GM03348 (cell line): ENCODE data around the gene HPS6.

Experiments used
- DNase-seq: peaks from one replicate; pipeline ENCODE4 v3.0.0; 2012; ENCODE audit warnings: low spot score

The HPS6 gene

DNA sequence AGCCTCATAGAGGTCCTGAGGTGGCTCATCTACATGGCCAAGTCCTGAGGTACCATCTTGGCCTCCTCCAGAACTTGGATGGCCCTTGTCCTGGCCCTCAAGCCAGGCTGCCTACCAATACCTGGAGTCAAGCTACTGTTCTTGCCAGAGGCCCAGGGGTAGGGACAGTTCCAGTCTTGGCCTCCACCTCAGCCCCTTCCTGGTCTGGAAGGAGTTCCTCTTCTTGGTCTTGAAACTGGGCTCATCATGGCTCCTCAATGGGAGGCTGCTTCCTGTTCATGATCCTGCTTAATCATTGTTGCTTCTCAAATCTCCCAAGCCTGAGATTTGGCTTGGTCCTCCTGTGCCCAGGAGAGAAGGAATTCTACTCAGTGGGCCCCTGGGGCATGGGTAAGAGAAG, 3.9 kb downstream of the HPS6 start:
- DNase-seq, result no peak

DNA sequence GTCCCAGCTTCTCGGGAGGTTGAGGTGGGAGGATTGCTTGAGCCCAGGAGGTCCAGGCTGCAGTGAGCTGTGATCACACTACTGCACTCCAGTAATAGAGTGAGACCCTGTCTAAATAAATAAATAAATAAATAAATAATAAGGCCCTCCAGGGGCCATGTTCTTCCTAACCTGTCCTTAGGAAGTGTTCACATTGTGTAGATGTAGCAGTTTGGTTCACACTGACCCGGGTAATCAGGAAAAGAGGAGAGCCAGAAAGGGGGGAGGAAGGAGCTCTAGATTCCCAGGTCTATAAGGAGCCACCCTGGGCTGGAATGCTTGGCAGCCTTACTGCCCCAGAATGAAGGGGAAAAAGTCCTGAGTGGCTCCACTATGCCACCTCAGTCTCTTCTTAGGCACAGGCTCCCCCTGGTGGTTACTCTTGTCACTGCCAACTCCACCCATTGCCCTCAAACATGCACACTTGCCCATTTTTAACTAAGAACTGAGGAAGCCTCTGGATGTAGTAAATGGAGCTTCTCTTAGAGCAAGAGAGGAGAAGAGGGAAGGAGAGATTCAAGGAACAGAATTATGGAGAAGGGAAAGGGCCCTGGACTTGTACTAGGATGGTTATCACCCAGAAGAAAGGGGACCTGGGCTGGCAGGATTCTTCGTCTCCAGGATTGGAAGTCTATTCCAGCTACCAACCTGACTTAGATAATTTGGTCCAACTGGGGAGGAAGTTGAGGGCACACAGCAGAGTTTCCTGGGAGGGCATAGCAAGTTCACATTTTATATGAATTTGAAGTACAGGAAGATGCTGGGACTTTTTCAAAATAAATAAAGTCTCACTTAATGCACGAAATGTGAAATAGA, 7.8 kb downstream of the HPS6 start:
- DNase-seq, result peak; percentile 90

DNA sequence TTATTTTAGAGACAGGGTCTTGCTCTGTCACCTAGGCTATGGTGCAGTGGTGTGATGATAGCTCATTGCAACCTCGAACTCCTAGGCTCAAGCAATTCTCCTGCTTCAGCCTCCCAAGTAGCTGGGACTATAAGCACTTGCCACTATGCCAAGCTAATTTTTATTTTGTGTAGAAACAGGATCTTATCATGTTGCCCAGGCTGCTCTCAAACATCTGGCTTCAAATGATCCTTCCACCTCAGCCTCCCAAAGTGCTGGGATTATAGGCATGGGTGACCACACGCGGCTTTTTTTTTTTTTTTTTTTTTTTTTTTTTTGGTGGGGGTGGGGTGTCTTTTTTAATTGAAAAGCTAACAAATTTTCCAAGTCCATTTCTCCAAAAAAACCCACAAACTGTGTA, 18.4 kb downstream of the HPS6 start:
- no peak for DNase-seq

DNA sequence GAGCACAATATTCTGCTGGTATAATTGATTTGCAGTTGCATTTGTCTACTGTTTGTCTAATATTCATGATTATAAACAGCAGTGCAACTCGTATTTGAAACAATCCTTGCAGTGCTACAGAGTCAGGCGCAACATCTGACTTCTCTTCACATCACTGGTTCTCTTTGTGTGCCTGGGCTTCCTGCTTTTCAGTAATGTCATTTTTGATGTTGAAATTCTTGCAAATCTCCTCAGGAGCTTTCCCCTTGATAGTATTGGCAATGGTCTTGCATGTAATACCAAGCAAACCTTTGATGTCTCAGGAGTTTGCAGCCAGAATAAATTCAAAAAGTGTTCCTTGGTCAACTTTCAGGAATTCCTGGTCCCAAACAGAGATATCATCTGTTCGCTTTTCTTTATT, 20.2 kb downstream of the HPS6 start:
- DNase-seq, result no peak

DNA sequence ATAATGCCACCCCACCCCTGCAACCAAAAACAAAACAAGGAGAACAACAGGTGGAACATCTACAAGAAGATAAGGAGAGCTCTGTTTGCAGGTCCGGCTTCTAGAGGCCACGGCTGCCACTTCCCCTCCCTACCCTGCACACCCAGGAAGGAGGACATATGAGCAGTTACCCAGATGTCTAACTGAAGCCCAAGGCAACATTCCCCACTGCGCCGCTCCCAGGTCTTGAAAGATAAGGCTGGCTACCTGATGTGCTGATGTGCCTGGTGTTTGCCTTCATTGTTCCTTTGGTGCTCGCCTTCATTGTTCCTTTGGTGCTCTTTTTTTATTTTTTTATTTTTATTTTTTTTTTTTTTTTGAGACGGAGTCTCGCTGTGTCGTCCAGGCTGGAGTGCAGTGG, 21.0 kb downstream of the HPS6 start:
- no peak for DNase-seq

DNA sequence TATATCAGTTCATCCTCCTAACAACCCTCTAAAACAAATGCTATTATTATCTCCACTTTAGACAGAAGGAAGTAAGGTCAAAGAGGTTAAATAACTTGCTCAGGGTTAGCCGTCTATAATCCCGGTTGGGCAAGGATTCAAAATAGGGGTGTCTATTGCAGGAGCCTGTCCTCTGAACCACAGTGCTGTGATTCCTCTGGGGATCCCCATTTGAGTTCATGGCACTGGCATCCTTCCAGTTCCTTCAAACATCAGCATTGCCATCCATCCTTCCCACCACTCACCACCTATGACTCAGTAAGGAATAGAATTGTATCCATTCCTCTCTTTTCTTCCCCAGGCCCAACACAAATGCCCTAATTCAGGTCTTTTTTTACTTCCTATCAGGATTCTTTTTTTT, 25.6 kb downstream of the HPS6 start:
- DNase-seq, result no peak

DNA sequence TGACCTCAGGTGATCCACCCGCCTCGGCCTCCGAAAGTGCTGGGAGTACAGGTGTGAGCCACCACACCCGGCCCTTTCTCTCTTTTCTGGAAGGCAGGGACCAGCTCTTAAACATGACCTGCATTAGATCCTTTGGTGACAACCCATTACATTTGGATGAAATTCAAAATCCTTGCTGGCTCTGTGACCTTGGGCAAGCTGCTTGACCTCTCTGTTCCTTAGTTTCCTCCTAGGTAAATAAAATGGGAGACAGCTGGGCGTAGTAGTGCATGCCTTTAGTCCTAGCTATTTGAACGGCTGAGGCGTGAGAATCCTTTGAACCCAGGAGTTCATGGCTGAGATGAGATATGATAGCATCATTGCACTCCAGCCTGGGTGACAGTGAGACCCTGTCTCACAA, 31.3 kb downstream of the HPS6 start:
- no peak for DNase-seq

DNA sequence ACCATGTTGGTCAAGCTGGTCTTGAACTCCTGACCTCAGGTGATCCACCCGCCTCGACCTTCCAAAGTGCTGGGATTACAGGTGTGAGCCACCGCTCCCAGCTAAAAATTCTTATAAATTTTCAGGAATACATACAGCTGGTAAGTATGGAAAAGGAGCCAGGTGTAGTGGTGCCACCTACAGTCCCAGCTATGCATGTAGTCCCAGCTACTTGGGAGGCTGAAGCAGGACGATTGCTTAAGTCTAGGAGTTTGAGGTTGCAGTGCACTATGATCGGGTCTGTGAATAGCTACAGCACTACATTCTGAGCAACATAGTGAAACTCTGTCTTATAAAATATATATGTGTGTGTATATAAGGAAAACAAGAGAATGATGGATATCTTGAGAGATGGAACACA, 36.0 kb downstream of the HPS6 start:
- DNase-seq, result no peak

DNA sequence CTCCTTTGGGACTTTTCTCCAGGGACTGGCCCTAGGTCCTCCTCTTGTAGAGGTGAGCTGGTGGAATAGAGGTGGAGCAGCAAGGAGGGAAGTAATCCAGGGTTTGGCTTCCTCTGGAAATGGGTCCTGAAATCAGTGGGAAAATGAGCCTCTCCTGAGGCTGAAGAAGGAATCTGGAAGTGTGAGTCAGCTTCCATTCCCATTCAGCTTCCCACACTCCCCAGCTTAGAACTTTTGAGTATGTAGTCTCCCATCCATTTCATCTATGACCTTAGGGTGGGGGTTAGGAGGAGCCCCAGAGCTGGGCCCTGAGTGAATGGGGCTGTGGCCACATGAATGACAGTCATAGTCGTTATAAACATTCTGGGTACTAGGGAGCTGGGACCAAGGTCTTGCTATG, 37.3 kb downstream of the HPS6 start:
- no peak for DNase-seq

DNA sequence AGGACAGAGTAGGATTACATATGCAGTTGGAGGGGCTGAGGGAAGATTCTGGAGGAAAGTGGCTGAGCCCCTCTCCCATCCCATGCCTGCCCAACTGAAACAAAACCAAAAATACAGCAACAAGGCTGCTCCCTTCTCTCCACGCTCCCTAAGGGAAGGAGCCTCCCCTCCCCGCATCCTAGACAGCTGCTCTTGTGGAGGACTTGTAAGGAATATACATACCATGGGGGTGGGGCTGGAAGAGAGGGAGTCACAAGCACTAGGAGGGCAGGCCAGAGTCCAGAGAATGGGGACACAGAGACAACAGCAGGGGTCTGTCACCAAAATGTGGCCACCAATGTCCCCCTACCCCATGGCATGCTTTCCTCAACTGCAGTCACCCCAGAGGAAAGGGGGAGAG, 41.8 kb downstream of the HPS6 start:
- no peak for DNase-seq

DNA sequence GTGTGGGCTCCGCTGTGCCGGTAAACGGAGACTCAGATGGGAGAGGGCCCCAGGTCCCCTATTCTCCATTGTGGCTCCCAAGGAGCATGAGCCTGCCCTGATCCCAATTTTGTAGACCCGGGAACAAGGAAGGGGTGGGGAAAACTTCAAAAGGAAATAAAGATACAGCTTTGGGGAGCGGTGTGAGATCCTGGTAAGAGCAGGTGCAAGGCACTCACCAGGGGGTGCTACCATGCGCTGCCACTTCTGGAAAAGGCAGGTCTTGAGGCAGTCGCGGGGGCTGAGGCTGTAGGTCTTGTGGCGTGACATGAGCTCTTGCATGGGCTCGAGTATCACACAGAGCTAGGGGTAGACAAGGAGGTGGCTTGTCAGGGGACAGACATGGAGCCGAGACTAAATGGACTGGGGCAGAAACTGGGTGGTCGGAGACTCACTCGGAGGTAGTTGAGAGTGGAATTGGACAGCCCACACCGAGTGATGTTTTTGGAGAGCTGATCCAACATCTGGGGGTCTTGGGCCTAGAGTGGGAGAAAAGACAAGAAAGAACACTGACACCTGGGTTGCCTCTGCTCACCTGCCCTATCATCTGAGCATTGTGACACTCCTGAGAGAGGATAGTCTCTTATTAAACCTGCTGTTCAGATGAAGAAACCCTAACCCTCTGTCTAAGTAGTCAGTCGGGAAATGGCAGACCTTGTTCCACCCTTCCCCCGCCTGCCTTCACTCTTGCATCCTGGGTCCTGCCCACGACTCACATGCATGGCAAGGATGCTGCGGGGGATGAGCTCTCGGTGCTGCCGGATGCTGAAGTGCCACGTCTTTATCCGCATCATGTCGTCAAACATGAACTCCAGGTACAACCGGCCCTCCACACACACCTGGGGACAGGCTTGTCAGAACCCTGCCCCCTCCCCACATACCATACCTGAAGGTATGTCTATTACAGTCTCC, 44.3 kb downstream of the HPS6 start:
- no peak for DNase-seq

DNA sequence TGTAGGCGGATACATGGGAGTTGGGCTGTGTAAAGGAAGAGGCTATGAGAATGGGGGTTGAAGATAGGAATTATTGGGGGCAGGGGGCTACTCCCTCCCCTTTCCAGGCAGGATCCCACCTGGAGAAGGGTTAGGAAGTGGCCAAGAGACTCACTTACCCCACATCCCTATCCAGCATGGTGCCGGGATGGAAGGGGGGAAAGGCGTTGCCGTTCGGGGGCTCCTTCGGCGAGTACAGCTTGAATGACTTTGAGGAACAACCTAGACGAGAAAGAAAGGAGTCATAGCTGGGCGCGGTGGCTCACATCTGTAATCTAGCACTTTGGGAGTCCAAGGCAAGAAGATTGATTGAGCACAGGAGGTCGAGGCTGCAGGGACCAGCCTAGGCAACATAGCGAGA, 46.1 kb downstream of the HPS6 start:
- DNase-seq, result no peak

DNA sequence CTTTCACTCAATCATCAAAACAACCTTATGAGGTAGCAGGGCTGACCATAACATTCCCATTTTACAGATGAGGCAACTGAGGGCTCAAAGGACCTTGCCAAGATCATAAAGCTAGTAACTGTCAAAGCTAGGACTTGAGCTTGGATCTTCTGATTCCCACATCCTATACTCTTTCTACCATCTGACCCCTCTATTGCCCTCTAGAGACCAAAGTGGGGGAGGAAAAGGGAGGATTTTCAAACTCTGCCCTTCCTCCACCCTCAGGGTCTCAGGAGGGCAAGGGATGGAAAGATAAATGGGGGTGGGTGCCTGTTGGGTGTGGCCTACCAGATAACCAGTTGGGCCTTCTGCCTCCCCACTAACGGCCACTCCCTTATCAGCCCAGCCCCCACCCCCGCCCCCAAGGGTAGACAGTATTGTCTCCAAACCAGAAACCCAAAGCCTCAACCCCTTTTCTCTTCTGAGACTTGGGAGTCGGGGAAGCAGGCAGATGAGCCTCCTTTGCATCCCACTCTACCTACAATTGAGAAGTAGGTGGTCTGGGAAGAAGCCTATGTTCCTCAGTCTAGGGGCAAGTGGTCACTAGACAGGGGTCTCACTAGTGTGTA, 47.2 kb downstream of the HPS6 start:
- DNase-seq, result no peak

DNA sequence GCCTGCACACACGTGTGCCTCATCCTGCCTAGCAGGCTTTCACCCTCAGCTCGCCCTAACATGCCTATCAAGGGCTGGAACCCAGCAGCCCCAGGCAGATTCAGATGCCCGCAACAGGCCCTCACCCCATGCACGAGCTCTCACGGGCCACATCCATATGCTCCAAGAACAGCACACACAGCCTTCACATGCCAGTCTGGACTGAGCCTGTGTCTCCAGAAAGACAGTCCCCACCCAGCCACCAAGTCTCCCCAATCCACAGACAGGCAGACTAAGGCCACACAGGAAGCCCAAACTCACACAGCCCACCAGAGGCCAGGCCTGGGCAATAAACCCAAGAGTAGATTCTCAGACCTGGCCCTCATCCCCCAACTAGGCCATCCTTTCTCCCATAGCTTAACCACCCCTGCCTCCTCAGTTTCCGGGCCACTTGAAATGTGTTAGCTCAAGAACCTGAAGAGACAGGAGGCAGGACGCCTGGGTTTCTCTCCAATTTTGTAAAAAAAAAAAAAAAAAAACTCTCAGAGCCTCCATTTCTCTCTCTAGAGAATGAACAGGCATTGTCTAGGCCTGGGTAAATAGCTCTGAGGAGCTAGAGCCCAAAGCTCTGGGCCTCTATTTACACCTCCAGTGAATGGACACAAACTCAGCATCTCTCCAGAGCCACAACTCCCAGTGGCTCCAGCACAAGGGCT, 48.3 kb downstream of the HPS6 start:
- no peak for DNase-seq

DNA sequence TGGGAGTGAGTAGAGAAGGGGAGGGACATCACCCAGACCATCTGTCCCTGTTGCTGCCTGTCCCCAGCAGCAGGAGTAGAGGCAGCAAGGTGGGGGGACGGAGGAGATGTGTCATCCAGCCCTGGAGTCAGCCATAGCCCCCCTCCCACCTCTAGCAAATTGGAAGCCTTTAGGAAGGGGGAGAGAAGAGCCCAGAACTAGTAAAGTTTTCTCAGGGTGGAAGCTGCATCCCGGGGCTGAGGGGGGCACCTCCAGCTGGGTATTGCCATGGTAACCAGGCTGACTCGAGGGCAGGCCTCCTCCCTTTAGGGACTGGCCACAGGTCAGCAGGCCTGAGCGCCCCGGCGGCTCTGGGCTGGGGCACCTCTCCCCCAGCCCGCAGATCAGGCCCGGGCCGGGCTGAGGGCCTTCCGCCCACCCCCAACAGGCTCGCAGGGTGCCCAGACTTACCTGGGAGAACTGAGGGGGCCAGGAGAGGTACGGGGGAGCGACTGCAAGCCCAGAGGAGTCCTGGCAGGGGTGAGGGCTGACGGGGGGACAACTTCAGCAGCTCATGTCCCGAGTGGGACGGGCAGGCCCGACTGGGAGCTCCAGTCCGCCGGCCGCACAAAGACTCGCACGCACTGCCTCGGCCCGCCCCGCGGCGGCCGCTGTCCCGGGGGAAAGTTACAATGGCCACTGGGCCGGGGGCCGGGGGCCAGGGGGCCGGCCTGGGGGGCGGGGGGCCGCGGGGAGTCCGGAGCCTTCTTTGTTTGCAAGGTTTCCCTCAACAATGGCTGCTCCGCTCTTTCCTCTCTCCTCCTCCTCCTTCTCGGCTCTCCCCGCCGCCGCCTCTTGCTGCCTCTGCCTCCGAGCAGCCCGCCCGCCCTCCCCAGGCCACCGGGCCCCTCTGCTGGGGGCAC, 49.1 kb downstream of the HPS6 start:
- DNase-seq, result peak; percentile 63

DNA sequence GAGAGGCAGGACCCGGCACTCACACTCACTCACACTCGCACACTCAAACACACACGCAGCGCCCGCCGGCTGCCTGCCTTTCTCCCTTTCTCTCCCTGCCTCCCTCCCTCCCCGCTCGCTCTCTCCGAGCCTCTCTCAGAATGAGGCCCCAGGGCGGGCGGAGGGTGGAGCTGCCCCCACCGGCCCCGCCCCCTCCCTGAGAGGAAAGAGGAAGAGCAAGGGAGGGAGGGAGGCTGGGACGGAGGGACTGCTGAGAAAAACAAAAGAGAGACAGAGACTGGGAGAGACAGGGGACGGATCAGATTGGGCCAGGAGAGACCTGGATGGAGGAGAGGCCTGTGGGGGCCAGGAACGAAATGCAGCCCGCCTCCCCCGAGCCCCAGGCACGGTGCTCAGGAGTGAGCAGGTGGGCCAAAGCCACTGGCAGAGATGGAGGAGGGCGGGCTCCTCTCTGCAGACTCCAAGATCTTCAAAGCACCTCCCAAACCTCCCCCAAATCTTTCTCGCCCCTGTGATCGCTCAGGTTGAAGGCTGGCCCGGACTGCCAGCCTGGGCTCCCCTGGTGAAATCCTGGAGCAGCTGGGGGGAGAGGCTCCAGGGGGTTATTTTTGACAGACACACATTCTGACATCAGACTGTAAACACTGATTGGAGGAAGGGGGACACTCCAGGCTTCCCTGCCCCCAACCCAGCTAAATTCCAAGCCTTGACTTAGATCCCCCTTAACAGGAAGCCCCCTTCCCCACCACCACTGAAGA, 49.9 kb downstream of the HPS6 start:
- peak; percentile 95 for DNase-seq

DNA sequence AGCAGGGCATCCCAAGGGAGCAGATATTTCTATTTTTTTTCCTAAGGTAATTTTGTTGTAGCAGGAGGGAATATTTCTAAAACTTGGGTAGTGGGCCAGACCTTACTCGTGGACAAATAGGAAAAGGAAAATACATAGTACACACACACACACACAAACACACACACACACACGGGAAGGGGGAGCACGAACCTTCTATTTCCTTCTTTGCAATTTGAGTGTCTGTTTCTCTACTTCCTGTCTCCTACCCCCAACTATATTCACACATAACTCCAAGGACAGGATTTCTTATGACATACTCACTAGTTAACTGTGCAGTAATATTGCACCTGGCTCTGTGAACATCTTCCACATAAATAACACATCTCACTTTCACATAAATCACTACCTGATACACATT, 50.6 kb downstream of the HPS6 start:
- DNase-seq, result no peak

DNA sequence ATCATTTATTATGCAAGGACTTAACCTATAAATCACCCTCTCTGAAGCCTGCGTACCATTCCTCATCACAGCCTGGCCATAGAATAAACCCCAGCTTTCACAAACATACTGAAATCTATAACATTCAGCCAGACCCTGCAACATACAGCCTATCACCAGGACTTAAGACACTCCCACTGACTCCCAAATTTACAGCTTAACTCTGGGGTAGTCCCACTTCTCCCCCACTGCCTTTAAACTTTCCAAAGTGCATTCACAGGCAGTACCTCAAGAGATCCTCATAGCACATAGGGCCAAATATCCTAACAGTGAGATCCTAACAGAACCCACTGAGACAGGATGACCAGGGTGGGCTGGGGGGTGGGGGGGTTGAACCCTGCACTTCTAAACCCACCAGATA, 51.5 kb downstream of the HPS6 start:
- no peak for DNase-seq
